GM19239 (cell line): Measurements from ENCODE around the gene UNC5A.

Experiments
- DNase-seq: peaks from one replicate; pipeline ENCODE4 v3.0.0; 2011; ENCODE audit warnings: low spot score; ENCODE audit not compliant: insufficient read length
- FAIRE-seq: peaks from 2 replicates; lab custom pipeline; 2011; peaks lifted over from hg19 to GRCh38; lab: Jason Lieb, UNC

UNC5A gene

DNA sequence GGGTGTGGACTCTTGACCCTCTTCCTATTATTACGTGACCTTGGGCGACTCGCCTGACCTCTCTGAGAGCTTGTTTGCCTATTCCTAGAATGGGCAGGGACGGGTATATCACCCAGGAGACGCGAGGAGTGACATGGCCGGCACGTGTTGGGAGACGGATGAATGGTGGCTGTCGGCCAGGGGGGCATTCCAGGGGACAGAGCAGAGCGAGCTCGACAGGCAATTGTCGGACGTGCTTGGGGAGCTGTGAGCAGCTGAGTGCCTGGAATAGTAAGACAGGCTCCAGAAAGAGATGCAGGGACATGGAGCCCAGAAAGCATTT, 29.3 kb upstream of the UNC5A start:
- FAIRE-seq (no peak), DNase-seq (no peak)

DNA sequence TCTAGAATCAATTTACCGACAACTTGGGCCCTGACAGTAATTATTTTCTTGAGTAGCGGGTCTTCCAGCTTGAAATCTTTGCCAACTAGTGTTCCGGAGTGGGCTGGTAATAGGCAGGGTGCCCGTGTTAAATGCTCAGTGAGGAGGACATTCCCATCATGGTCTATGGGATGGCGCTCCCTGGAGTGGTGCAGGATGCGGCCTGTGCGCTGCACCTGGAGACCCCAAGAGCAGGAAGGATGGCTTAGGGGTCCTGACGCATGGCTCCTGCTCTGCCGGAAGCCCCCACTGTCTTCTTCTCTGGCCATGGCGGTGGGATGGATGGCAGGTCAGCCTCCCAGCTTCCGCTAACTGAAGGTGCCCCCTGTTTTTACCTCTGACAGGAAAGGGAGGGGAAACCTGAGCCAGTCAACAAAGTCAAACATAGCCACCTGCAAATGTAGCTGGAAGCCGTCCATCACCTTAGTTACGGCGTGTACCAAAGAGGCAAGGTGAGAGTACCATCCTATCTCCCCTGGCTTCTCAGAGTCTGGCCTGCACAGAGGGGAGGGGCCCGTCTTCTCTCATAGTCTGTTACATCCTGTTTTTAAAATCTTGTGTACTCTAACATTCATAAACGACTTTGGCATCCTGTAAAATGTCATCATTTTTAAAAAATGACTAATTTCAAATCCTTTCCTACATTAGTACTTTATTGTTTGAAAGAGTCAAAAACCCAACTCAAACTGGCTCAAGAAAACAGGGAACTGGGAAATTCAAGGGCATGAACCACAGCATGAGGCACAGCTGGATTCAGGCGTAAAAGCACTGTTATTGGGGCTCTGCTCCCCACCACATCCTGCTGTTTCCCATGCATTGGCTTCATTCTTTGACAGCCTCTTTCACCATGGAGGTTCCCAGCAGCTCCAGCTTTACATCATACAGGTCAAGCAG, 28.5 kb upstream of the UNC5A start:
- no peak for DNase-seq

DNA sequence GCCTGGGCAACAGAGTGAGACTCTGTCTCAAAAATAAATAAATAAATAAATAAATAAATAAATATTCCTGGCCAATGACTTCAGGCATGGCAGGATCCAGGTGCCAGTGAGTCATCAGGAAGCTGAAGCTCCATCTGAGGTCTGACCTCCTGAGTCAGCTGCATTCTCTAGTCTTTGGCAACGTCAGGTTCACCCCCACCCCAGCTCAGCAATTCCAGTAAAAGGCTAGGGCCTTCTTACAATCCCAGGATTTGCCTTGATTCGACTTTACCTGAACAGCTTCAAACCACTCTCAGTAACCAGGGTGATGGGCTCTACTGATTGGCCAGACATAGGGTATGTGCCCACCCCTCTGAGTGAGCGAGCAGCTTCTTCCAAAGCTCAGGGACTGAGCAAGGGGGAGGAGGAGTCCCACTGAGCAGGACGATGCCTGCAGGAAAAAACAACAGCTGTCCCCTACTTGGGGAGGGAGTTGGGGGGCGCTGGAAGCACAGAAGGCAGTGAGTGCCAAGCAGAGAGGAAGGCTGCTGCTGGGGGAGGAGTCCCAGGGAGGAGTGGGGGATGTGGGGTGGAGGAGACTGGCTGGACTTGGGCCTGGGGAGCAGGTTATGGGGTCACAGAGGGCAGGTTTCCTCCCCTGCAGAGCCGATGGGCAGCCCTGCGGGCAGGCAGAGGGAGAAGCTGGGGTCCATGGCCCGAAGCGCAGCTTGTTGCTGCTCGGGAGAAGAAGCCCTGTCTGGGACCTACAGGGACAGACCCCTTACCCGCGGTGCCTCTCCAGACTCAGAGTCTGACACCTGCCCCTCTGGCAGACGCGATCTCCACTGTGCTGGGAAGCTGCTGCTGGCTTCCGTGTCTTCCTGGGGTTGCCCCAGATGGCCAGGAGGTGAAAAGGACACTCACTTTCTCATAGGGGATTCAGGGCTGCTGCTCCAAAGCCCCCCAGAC, 25.9 kb upstream of the UNC5A start:
- no peak for DNase-seq

More for the DNA sequence above, 28.5 kb upstream of the UNC5A start:
- FAIRE-seq, result no peak

DNA sequence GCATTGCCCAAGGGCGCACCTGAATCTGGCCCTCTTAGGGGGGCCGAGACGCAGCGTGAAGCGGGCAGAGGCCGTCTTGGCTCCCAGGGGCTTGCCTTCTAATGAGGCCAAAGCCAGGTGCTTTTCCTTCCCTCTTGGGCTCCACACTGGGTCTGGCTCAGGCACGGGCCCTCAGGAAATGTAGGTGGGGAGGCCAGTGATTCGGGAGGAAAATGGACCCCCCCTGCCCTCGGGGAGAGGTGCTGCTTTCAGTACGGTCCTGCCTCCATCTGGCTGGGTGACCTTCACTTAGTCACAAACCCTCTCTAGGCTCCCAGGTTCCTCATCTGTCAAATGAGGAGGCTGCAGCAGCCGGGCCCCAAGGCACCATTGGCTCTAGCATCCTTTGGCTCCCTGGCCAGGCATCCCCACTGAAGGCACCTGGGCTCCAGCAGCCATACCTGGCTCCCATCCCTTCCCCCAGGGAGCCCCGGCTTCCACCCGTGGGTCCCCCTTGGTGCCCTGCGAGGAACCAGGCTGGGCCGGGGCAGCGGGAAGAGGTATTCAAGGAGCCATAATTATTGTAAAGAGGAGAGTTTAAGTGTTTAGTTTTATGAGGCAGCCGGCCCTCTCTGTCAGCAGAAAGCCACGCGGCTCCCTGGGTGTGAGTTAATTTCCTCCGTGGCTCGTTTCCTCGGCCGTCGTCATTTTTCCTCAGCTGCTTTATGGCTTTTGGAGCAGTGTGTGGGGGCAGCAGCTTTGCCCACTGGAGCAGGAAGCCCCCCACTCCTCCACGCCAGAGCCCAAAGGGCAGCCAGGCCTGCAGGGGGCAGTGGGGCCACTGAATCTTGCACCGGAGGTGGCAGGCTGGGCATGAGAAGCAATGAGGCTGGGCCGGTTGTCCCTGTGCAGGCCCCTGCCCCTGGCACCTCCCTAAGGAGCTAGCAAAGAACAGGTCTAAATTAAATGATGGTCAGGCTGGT, 24.9 kb upstream of the UNC5A start:
- FAIRE-seq (no peak), DNase-seq (no peak)

More for the DNA sequence above, 25.9 kb upstream of the UNC5A start:
- no peak for FAIRE-seq

DNA sequence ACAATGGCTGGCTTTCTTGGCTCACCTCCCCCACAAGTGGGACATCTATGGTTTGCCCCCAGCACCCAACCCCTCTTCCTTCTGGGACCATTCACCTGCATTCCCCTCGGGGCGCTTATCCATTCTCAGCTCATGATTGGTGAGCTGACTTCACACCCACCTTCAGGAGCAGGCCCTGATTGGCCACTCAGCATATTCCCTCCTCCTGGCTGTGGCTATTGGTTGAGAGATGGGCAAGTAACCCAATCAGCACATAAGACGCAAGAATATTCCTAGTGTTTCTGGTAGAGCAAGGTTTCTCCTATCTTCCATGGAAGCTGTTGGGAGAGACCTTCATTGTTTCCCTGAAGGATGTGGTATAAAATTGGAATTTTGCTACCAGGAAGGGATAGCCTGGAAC, 22.7 kb upstream of the UNC5A start:
- FAIRE-seq (no peak), DNase-seq (no peak)

DNA sequence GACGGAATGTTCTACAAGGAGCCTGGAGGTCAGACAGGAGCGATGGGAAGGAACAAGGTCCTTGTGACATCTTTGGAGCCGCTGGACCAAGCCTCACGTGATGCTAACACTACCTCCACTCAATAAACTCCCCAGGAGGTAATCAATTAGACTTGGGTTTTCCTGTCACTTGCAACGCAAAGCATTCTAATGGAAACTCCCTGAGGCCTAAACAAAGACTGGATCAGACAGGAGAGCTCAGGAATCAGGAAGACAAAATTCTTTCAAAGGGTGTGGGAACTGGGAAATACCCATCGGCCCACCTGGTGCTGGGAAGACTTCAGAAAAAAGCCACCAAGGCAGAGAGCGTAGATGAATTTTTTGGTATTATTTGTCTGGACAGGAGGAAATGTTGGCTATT, 22.3 kb upstream of the UNC5A start:
- no peak for DNase-seq
- FAIRE-seq, result no peak

DNA sequence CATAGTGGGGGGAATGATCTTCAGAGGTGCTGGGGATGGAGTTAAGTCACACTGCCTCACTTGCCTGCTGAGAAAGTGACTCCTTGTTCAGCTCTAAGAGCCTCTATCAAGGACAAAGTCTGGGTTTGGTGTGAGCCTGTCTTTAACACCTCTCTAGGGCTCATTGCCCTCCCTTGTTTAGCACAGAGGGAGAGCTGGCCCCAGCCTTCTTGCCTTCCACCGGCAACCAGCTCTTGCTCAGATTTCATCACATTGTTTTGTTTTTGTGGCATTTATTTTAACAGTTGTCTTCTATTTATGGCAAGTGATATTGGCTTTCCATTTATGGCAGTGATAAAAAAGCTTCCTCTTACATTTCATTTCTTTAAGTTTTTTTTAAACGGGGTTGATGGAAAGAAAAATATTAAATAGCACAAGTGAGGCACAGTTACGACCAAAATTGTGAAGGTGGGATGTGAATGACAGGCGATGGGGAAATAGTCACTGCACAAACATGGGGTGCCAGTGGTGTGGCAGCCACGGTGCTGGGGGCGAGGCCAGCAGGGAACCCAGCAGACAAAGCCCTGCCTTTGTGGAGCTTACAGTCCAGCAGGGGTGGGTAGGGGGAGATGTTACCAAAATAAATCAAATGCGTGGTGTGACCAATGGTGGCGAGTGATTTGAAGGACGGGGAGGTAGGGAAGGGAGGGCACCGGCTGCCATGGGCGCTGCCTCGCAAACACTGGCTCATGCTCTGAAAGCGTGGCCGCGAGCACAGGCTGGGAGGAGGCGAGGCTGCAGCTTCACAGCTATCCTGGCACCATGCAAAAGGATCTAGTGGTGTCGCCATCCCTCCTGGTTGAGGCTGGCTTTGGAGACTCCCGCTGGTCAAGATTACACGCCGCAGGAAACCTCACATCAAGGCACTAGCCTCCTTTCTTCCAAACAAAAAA, 21.2 kb upstream of the UNC5A start:
- no peak for FAIRE-seq
- no peak for DNase-seq

DNA sequence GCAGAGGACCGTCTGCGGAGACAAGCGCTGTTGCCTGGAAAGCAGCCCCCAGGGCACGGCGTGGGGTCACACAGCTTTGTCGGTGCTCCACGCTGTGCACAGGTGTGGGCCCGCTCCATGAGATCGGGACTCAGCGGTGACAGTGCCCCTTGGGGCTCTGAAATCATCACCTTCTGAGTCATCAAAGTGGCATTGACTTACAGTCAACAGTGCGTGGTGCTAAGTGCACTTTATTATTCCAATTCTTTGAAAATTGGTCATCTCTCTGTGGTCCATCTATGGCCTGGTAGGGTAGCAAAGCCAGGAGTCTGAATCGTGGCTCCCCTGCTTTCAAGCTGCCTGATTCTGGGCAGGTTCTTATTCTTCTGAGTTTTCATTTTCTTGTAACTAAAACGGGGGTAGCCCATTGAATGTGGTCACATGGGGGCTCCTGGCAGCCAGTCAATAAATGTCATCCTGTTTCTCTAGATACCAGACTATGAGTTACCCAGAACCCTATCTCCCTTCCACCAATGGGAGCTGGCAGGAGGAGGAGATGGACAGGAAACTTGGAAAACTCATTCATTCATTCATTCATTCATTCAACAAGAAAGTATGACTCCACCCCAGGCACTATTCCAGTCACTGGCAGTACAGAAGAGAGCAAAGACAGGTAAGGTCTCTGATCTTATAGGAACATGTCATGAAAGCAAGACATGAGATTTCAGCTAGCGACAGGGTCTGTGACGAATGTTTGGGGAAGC, 20.3 kb upstream of the UNC5A start:
- no peak for DNase-seq
- FAIRE-seq, result no peak

DNA sequence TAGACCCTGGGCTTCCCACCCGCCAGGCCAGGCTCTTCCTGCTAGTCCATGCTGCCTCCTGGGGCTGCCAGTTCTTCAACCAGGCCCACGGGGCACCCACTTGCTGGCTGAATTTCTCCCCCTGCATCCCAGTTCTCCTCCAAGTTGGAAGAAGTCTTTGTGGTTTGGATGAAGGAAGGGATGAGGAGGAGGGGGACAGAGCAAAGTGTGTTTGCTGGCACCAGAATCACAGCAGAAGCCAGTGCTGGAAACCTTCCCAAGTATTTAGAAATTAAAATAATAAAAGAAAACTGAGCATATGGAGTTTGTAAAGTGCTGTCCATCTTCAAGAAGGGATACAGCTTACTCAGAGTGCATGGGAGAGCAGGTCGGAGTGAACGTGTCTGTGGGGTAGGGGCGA, 19.4 kb upstream of the UNC5A start:
- no peak for DNase-seq
- FAIRE-seq, result no peak

DNA sequence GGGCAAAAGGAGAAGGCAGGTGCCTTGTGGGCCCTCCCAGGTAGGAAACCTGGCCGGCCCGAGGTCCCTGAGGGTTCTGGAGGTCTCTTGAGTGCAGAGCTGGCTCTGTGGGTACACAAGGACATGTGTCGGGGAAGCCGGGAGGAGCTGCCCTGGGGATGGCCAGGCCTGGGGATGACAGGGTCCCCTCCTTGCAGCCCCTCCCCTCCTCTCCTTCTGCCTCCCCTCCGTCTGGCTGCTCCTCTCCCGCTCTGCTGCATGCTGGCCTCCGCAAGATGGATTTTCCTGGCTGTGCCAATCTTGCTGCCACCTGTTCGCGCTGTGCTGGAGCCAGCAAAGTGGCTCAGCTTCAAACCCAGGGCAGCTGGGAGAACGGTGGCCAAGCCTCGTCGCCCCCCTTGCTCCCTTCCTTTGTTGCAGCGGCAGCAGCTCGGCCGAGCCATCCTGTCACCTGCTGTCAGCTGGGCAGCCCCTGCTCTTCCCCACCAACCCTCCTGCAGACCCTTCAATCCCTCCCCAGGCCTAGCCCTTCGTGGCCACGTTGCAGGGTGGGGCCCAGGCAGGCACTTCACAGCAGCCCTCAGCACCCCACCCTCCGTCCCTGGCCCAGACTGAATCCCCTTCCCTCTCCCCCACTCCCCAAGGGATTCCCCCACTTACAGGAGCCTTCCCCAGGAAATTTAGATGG, 17.6 kb upstream of the UNC5A start:
- DNase-seq (no peak), FAIRE-seq (no peak)

DNA sequence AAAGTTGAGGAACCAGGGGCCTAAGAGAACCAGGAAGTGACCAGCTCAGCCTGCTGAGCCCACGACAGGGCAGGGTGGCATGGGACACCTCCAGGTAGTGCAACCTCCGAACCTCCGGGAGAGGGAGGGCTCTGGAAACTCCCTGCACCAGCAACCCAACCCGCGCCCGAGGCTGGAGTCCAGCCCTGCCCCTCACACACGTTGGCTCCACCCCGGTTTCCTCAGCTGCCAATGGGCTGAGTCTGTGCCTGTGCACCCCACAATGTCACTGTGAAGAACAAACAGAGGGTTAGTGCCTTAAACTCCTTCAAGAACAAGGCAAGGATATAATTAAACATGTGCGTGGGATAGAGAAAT, 17.0 kb upstream of the UNC5A start:
- DNase-seq (no peak), FAIRE-seq (no peak)

DNA sequence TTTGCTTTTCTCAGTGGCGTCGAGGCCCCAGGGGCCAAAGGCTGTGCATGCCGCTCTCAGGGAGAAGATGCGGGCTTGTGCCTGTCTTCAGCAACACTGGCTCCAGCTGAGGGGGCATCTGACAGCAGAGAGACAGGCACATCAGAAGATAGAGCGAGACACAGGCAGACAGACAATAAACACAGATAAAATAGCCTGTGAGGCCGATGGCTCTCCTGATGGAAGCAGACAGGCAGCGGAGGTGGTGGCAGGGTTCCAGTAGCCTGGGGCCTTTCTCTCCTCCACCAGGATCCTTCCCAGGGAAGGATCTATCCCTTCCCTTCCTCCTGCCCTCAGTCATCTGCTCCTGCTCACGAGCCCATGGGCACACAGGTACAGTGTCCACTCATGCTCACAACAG, 16.6 kb upstream of the UNC5A start:
- DNase-seq (no peak), FAIRE-seq (no peak)

DNA sequence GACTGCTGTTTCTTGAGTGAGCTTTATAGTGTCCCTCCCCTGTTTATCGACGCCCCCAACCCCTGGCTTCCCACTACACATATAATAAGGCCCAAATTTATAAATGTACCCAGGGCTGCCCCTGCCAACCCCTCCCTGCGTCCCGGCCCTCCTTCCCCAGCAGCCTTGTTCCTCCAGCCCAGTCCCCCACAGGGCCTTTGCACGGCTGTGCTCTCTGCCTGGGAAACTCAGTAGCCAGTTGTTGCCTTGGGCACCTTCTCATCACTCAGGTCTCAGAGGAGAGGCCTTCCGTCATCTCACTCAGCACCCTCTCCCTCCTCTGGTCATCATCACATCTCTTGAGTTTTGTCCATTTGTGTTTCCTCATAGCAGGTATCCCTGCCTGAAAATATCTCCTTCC, 15.8 kb upstream of the UNC5A start:
- no peak for DNase-seq
- FAIRE-seq, result no peak

DNA sequence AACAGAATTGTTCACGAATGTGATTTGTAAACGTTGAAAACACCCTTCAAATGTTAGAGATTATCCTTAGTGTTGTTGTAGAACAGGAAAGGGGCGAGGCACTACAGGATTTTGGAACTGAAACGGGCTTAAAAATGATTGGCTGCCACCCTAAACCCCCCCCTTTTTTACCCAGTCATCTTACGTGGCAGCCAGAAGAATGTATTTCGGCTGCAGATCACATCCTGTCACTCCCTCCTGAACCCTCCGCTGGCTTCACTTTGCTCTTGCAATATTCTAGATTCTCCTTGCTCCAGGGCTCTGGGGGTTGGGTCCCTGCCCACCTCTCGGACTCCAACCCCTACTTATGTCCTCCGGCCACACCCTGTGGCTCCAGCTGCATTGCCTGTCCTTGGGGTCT, 13.9 kb upstream of the UNC5A start:
- no peak for DNase-seq
- FAIRE-seq, result no peak

DNA sequence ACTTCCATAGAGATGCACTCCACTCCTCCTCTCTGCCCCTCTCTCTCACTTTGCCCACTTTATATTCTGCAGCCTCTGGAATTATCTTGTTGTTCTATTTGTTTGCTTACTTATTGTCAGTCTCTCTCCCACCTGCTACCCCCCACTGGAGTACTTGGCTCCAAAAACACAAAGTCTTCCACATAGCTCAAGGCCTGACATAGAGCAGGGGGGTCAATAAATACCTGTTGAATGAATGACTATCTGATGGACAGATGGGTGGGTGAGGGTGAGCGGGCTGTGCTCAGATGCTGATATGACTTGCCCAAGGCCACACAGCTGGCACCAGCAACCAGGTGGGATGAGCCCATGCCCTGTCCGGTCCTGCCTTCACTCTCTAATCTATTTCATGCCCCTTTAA, 13.4 kb upstream of the UNC5A start:
- FAIRE-seq, result no peak
- no peak for DNase-seq

DNA sequence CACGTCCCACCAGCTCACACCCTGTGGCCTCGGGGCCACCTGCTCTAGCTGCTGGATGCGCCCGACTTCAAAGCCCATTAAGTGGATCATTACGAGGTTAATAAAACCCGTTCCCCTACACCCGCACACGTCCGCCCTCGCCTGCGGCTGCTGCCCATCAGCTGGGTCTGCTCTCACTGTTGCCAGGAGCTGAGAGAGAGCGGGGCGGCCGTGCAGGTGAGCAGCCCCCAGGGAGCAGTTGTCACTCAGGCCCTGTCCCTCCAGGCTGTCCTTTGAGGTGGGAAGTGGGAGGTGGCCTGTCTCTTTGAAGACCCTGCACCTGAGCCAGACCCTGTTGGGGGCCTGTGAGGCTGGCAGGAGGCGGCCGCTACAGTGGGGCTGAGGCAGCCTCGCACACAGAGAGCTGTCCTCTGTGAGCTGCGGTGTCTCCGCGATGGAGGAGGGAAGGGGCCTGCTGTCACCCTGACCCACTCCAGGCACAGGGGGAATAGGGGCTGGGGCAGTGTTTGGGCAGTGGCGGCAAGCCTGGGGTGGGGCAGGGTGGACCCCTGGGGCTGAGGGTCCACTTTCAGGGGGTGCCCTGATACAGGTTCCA, 12.8 kb upstream of the UNC5A start:
- FAIRE-seq (no peak), DNase-seq (no peak)

DNA sequence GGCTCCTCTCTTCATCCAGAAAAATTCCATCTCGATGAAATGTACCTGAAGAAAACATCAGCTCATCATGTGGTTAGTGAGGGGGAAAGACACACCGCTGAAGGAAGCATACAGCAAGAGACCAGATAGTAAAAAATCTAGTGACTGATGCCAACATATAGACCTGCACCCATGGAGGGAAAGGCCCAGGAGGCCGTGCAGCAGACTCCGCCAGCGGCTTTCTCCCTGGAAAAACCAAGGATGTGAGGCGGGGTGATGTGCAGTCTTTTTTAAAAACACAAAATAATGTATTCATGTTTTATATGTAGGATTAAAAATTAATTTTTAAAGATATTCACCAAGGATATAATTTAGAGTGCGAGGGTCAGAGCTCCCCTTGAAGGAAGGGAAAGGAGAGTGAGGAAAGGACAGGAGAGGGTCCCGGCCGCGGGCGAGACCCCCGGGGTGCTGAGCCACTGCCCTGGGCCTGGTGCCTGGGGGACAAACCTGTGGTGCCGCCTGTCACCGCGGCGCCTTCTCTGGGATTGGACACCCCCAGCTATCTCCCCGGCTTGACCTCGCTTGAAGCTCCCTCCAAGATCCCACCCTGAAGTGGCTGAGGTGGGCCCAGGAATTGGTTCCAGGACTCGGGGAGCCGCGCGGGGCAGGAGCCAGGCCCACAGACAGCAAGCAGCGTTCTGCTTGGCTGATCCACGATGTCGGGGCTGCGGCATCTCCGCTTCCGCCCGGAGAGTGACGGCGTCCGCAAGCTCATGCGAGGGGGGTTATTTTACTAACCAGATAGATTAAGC, 12.1 kb upstream of the UNC5A start:
- DNase-seq, result no peak
- no peak for FAIRE-seq
